ENCODE measurements around the gene ACTRT2. TPM values are rescaled to one million over a fixed set of nuclear protein-coding genes. Genes with fewer than 3 reads are reported as not detected.

ACTRT2 gene
- total RNA-seq, 4 donors from 2014 or later: not detected

DNA sequence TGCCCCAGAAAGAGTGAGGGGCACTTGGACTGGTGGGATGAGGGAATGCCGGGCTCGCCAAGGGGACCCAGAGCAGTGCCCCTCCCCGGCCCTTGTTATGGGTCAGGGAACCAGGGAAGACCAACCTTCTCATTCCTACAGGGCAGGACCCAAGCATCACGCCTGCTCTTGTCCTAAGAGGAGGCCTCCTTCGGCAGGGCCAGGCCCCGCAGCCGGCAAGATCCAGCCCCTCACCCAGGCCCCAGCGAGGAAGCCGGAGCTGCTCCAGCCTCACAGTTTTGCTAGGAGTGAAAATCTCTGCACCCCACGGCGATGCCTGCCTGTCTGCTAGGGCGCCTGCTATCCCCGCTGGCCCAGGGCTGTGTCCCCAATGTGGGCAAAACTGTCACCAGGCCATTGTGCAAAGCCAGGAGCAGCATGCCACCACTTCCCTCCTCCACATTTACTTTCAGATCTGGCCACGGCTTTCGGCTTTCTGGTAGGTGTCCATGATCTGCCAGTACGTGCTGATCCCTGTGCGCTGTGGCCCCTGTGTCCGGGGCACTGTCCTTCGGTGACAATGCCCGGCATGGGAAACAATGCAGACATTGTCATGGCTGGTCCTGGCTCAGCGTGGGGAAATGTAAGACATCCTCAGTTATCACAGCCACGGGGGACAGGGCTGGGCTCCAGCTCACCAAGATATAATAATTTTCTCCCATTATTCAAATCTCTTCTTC, 9.6 kb downstream of the ACTRT2 start:
- 89% methylated on average over 19 of the region's 22 CpGs for WGBS
- Histone ChIP-seq H3K9me3 (no peaks in the 10 kb centered on the region), H3K36me3 (no peaks in the 10 kb centered on the region), H3K4me1 (no peaks in the 10 kb centered on the region), H3K27me3 (peaks cover 0 to 82% (median 6%) of the 10 kb centered on the region in 4 donors), H3K4me3 (no peak overlapping the region), H3K27ac (replicated peaks in 1 of 4) (no peak overlapping the region)
- DNase-seq (ENCODE audit: extremely low spot score): no peak
- intact Hi-C loops (cut with DNase I): no loop called here
- no peak for TF ChIP-seq EP300 (IDR thresholded peaks at IDR 0.05)
- no peak for TF ChIP-seq POLR2A (IDR thresholded peaks at IDR 0.05; ENCODE audit: low read depth)
- TF ChIP-seq CTCF (IDR thresholded peaks at IDR 0.05): no peak
- TF ChIP-seq POLR2AphosphoS5 (IDR thresholded peaks at IDR 0.05): no peak

DNA sequence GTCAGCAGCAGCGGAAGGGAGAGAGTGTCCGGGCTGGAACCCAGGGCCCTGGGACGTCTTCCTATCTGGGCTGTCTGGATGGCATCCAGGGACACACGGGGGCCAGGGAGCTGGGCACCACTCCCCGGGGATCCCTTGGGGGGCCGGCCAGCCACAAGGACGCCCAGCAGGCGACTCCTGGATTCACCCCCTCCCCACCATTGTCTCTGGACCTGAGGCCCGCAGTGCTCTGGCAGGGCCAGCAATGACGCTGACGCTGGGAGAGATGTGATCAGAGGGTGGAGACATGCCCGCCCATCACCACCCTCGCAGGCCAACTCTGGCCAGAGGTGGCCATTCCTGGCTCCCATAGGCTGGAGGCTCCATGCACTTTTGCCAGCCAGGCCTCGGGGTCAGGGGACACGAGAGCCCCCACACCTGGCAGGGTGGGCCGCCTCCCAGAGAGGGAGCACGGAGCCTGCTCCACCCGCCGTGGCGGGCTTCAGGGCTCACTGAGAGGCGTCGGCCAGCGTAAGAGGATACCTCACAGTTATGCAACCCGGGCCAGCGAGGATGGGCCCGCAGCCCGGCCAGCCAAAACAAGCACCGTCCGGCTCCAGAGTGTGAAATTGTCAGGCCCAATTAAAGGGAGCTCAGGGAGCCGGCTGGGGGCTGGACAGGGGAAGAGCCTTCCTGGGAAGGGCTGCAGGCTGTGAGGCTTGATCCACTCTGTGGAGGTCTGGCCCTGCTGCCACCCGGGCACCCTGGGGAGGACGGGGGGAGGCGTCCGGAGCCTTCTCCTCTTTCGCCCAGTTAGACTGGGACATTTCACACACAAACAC, 10.3 kb downstream of the ACTRT2 start:
- no peak for TF ChIP-seq EP300 (IDR thresholded peaks at IDR 0.05)
- TF ChIP-seq POLR2AphosphoS5 (IDR thresholded peaks at IDR 0.05): no peak
- TF ChIP-seq POLR2A (IDR thresholded peaks at IDR 0.05; ENCODE audit: low read depth): no peak
- TF ChIP-seq CTCF (IDR thresholded peaks at IDR 0.05): no peak
- no peak overlapping the region for H3K4me3 ChIP-seq
- intact Hi-C loops (cut with DNase I): no loop called here
- H3K4me1 ChIP-seq: no peaks in the 10 kb centered on the region
- no peak overlapping the region for H3K27ac ChIP-seq (replicated peaks in 1 of 4)
- peaks cover 0 to 90% (median 6%) of the 10 kb centered on the region in 4 donors for H3K27me3 ChIP-seq
- WGBS: 60% methylated on average over 20 of the region's 35 CpGs
- DNase-seq (ENCODE audit: extremely low spot score): no peak
- H3K9me3 ChIP-seq: no peaks in the 10 kb centered on the region
- H3K36me3 ChIP-seq: no peaks in the 10 kb centered on the region

GRCh38 chr1:3032371-3033039, 11.2 kb downstream of the ACTRT2 start:
- DNase-seq (ENCODE audit: extremely low spot score): no peak
- peaks cover 0 to 90% (median 8%) of the 10 kb centered on the region in 4 donors for H3K27me3 ChIP-seq
- TF ChIP-seq POLR2A (IDR thresholded peaks at IDR 0.05; ENCODE audit: low read depth) (no peak), EP300 (IDR thresholded peaks at IDR 0.05) (no peak), POLR2AphosphoS5 (IDR thresholded peaks at IDR 0.05) (no peak), CTCF (IDR thresholded peaks at IDR 0.05) (no peak)
- H3K36me3 ChIP-seq: no peaks in the 10 kb centered on the region
- intact Hi-C loops (cut with DNase I): no loop called here
- H3K4me1 ChIP-seq: no peaks in the 10 kb centered on the region
- H3K4me3 ChIP-seq: no peak overlapping the region
- 90% methylated on average over 12 of the region's 21 CpGs for WGBS
- H3K27ac ChIP-seq (replicated peaks in 1 of 4): no peak overlapping the region
- no peaks in the 10 kb centered on the region for H3K9me3 ChIP-seq

GRCh38 chr1:3033040-3033789, 11.9 kb downstream of the ACTRT2 start:
- Histone ChIP-seq H3K9me3 (no peaks in the 10 kb centered on the region), H3K36me3 (no peaks in the 10 kb centered on the region), H3K27ac (replicated peaks in 1 of 4) (no peak overlapping the region), H3K4me3 (no peak overlapping the region), H3K27me3 (peaks cover 0 to 90% (median 8%) of the 10 kb centered on the region in 4 donors), H3K4me1 (no peaks in the 10 kb centered on the region)
- TF ChIP-seq CTCF (IDR thresholded peaks at IDR 0.05) (no peak), POLR2AphosphoS5 (IDR thresholded peaks at IDR 0.05) (no peak), POLR2A (IDR thresholded peaks at IDR 0.05; ENCODE audit: low read depth) (no peak)
- DNase-seq (ENCODE audit: extremely low spot score): no peak
- WGBS: 88% methylated on average over 25 of the region's 25 CpGs
- intact Hi-C loops (cut with DNase I): no loop called here

Data from esophagus muscularis mucosa (tissue), 4 donors.